ENCODE measurements around the gene KCNA2. TPM values are rescaled to one million over a fixed set of nuclear protein-coding genes. Genes with fewer than 3 reads are reported as not detected.

The KCNA2 gene
- total RNA-seq, 2 experiments from 2014 or later, result 0.19 to 0.64 TPM

- H3K36me3 Mint-ChIP-seq (ENCODE audit: low read depth), result no peaks in the 10 kb centered on the region
- peaks cover 22% of the 10 kb centered on the region for H3K4me1 Mint-ChIP-seq (ENCODE audit: low read depth)
- H3K4me3 Mint-ChIP-seq, result no peak overlapping the region
- H3K27me3 Mint-ChIP-seq (ENCODE audit: low read depth), result no peaks in the 10 kb centered on the region
- peaks cover 2% of the 10 kb centered on the region for H3K9me3 Mint-ChIP-seq
- CTCF ChIA-PET, result interaction anchor here (0.6 to 6.7 kb wide), 2 partner anchors 139 to 168 kb away, joined by 3 to 72 read pairs; no protein-coding TSS in a partner anchor
- intact Hi-C loops (cut with micrococcal nuclease), result no loop called here
- H3K27ac Mint-ChIP-seq, result no peak overlapping the region
- peak; percentile 22 for DNase-seq
These were observed 20.7 kb upstream of the KCNA2 start for GRCh38 chr1:110626889-110627288.

GRCh38 chr1:110620686-110621085, 14.5 kb upstream of the KCNA2 start:
- Mint-ChIP-seq H3K27me3 (ENCODE audit: low read depth) (no peaks in the 10 kb centered on the region), H3K36me3 (ENCODE audit: low read depth) (no peaks in the 10 kb centered on the region), H3K9me3 (peaks cover 2% of the 10 kb centered on the region), H3K27ac (no peak overlapping the region), H3K4me3 (no peak overlapping the region), H3K4me1 (ENCODE audit: low read depth) (peaks cover 20% of the 10 kb centered on the region)
- CTCF ChIA-PET, result interaction anchor here (1.7 to 7.0 kb wide), 9 partner anchors 10 to 163 kb away, joined by 4 to 194 read pairs (median 15); partner anchors contain the start of gene KCNA3
- intact Hi-C loops (cut with micrococcal nuclease), result loop anchor here (2.0 kb wide), 1 partner anchor 210 kb away; no protein-coding TSS in a partner anchor
- DNase-seq, result no peak

- Mint-ChIP-seq H3K4me3 (peak overlapping the region; percentile 72), H3K27me3 (ENCODE audit: low read depth) (no peaks in the 10 kb centered on the region), H3K4me1 (ENCODE audit: low read depth) (peaks cover 23% of the 10 kb centered on the region), H3K27ac (no peak overlapping the region), H3K9me3 (peaks cover 2% of the 10 kb centered on the region), H3K36me3 (ENCODE audit: low read depth) (no peaks in the 10 kb centered on the region)
- intact Hi-C loops (cut with micrococcal nuclease), result loop anchor here (2.0 kb wide), 1 partner anchor 211 kb away; no protein-coding TSS in a partner anchor
- no peak for DNase-seq
- CTCF ChIA-PET, result interaction anchor here (0.8 to 7.0 kb wide), 27 partner anchors 10 to 192 kb away, joined by 3 to 194 read pairs (median 6); partner anchors contain the start of genes KCNA2 and KCNA3
These were observed 14.1 kb upstream of the KCNA2 start for GRCh38 chr1:110620250-110620615.

- Mint-ChIP-seq H3K36me3 (ENCODE audit: low read depth) (no peaks in the 10 kb centered on the region), H3K9me3 (peaks cover 2% of the 10 kb centered on the region), H3K4me1 (ENCODE audit: low read depth) (peaks cover 23% of the 10 kb centered on the region), H3K4me3 (peak overlapping the region; percentile 72), H3K27me3 (ENCODE audit: low read depth) (no peaks in the 10 kb centered on the region), H3K27ac (no peak overlapping the region)
- intact Hi-C loops (cut with micrococcal nuclease), result loop anchor here (1.0 to 2.0 kb wide), 7 partner anchors 12 to 413 kb away; no protein-coding TSS in a partner anchor
- CTCF ChIA-PET, result interaction anchor here (0.7 to 7.0 kb wide), 42 partner anchors 10 to 597 kb away, joined by 3 to 194 read pairs (median 5); partner anchors contain the start of genes KCNA2 and KCNA3
- peak; percentile 89 for DNase-seq
These were observed 13.5 kb upstream of the KCNA2 start for GRCh38 chr1:110619412-110620249.

GRCh38 chr1:110618668-110619067, 12.5 kb upstream of the KCNA2 start:
- Mint-ChIP-seq H3K36me3 (ENCODE audit: low read depth) (no peaks in the 10 kb centered on the region), H3K27me3 (ENCODE audit: low read depth) (no peaks in the 10 kb centered on the region), H3K4me3 (no peak overlapping the region), H3K9me3 (peaks cover 2% of the 10 kb centered on the region), H3K4me1 (ENCODE audit: low read depth) (peaks cover 23% of the 10 kb centered on the region), H3K27ac (no peak overlapping the region)
- CTCF ChIA-PET, result interaction anchor here (0.7 to 7.0 kb wide), 38 partner anchors 9 to 220 kb away, joined by 3 to 194 read pairs (median 5); partner anchors contain the start of genes KCNA2 and KCNA3
- no peak for DNase-seq
- intact Hi-C loops (cut with micrococcal nuclease), result loop anchor here (1.0 to 2.0 kb wide), 6 partner anchors 13 to 414 kb away; no protein-coding TSS in a partner anchor

GRCh38 chr1:110617589-110617988, 11.4 kb upstream of the KCNA2 start:
- H3K4me3 Mint-ChIP-seq, result no peak overlapping the region
- no peak for DNase-seq
- no peaks in the 10 kb centered on the region for H3K9me3 Mint-ChIP-seq
- CTCF ChIA-PET, result interaction anchor here (0.6 to 7.0 kb wide), 13 partner anchors 13 to 305 kb away, joined by 3 to 194 read pairs (median 5); partner anchors contain the start of gene KCNA10
- H3K36me3 Mint-ChIP-seq (ENCODE audit: low read depth), result no peaks in the 10 kb centered on the region
- no peaks in the 10 kb centered on the region for H3K27me3 Mint-ChIP-seq (ENCODE audit: low read depth)
- intact Hi-C loops (cut with micrococcal nuclease), result no loop called here
- no peak overlapping the region for H3K27ac Mint-ChIP-seq
- H3K4me1 Mint-ChIP-seq (ENCODE audit: low read depth), result peaks cover 23% of the 10 kb centered on the region

- Mint-ChIP-seq H3K27ac (no peak overlapping the region), H3K36me3 (ENCODE audit: low read depth) (no peaks in the 10 kb centered on the region), H3K4me1 (ENCODE audit: low read depth) (peaks cover 23% of the 10 kb centered on the region), H3K4me3 (no peak overlapping the region), H3K9me3 (no peaks in the 10 kb centered on the region), H3K27me3 (ENCODE audit: low read depth) (no peaks in the 10 kb centered on the region)
- intact Hi-C loops (cut with micrococcal nuclease), result no loop called here
- DNase-seq, result no peak
- CTCF ChIA-PET, result interaction anchor here (0.6 to 7.0 kb wide), 13 partner anchors 13 to 304 kb away, joined by 3 to 194 read pairs (median 6); partner anchors contain the start of gene KCNA10
These were observed 11.0 kb upstream of the KCNA2 start for GRCh38 chr1:110617116-110617515.

GRCh38 chr1:110616587-110616986, 10.4 kb upstream of the KCNA2 start:
- Mint-ChIP-seq H3K36me3 (ENCODE audit: low read depth) (no peaks in the 10 kb centered on the region), H3K27ac (no peak overlapping the region), H3K27me3 (ENCODE audit: low read depth) (no peaks in the 10 kb centered on the region), H3K9me3 (no peaks in the 10 kb centered on the region), H3K4me1 (ENCODE audit: low read depth) (peaks cover 23% of the 10 kb centered on the region), H3K4me3 (no peak overlapping the region)
- intact Hi-C loops (cut with micrococcal nuclease), result no loop called here
- no peak for DNase-seq
- CTCF ChIA-PET, result interaction anchor here (0.5 to 7.0 kb wide), 18 partner anchors 10 to 187 kb away, joined by 3 to 194 read pairs (median 5); partner anchors contain the start of genes KCNA10 and KCNA2

- CTCF ChIA-PET, result interaction anchor here (1.2 to 7.0 kb wide), 11 partner anchors 9 to 168 kb away, joined by 3 to 194 read pairs (median 7); partner anchors contain the start of genes KCNA10 and KCNA2
- H3K4me1 Mint-ChIP-seq (ENCODE audit: low read depth), result peaks cover 23% of the 10 kb centered on the region
- no peaks in the 10 kb centered on the region for H3K36me3 Mint-ChIP-seq (ENCODE audit: low read depth)
- H3K27me3 Mint-ChIP-seq (ENCODE audit: low read depth), result no peaks in the 10 kb centered on the region
- intact Hi-C loops (cut with micrococcal nuclease), result loop anchor here (1.0 to 2.0 kb wide), 4 partner anchors 60 to 413 kb away; no protein-coding TSS in a partner anchor
- H3K9me3 Mint-ChIP-seq, result no peaks in the 10 kb centered on the region
- DNase-seq, result peak; percentile 87
- H3K27ac Mint-ChIP-seq, result no peak overlapping the region
- H3K4me3 Mint-ChIP-seq, result no peak overlapping the region
These were observed 9.5 kb upstream of the KCNA2 start for GRCh38 chr1:110615548-110616130.

GRCh38 chr1:110612060-110612745, 6.0 kb upstream of the KCNA2 start:
- H3K27ac Mint-ChIP-seq, result no peak overlapping the region

GRCh38 chr1:110610696-110611286, 4.6 kb upstream of the KCNA2 start:
- intact Hi-C loops (cut with micrococcal nuclease), result no loop called here
- no peaks in the 10 kb centered on the region for H3K36me3 Mint-ChIP-seq (ENCODE audit: low read depth)
- CTCF ChIA-PET, result interaction anchor here (0.9 to 2.9 kb wide), 9 partner anchors 8 to 174 kb away, joined by 3 to 12 read pairs (median 5); no protein-coding TSS in a partner anchor
- H3K27ac Mint-ChIP-seq, result no peak overlapping the region
- peaks cover 25% of the 10 kb centered on the region for H3K27me3 Mint-ChIP-seq (ENCODE audit: low read depth)
- H3K9me3 Mint-ChIP-seq, result no peaks in the 10 kb centered on the region
- no peak overlapping the region for H3K4me3 Mint-ChIP-seq
- no peak for DNase-seq
- H3K4me1 Mint-ChIP-seq (ENCODE audit: low read depth), result peaks cover 18% of the 10 kb centered on the region

More at GRCh38 chr1:110612060-110612745, 6.0 kb upstream of the KCNA2 start:
- DNase-seq, result no peak
- peaks cover 9% of the 10 kb centered on the region for H3K4me1 Mint-ChIP-seq (ENCODE audit: low read depth)
- peaks cover 15% of the 10 kb centered on the region for H3K27me3 Mint-ChIP-seq (ENCODE audit: low read depth)
- CTCF ChIA-PET, result interaction anchor here (2.2 to 6.4 kb wide), 3 partner anchors 89 to 171 kb away, joined by 10 to 44 read pairs (median 14); no protein-coding TSS in a partner anchor
- no peak overlapping the region for H3K4me3 Mint-ChIP-seq
- no peaks in the 10 kb centered on the region for H3K36me3 Mint-ChIP-seq (ENCODE audit: low read depth)
- intact Hi-C loops (cut with micrococcal nuclease), result no loop called here
- no peaks in the 10 kb centered on the region for H3K9me3 Mint-ChIP-seq
